ENCODE measurements around the gene ATP2B2. TPM values are rescaled to one million over a fixed set of nuclear protein-coding genes. Genes with fewer than 3 reads are reported as not detected.

ATP2B2 gene
- total and polyA plus RNA-seq, 2 donors from 2014 or later = 0.19 to 0.22 TPM

DNA sequence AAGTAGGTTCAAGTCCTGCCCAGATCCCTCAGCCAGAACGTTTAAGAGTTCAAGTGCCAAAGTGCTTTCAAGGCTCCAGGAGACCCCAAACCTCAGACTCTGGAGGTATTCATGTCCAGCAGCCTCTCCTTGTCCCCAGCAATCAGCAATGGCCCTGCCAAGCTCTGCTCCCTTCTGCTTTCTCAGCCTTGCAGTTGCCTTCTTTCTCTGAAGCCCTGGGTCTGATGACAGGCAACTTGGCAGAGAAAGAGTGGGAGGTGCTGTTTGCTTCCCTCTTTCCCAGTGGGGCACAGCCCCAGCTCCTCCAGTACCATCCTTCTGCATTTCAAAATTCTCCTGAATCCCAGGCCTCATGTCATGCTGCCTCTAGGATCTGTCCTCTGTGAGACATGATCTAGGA, 40.2 kb downstream of the ATP2B2 start:
- no peaks in the 10 kb centered on the region for H3K4me1 ChIP-seq (ENCODE audit: control insufficient read depth in 2 of 3, insufficient read depth in 2 of 3, low read depth in 1 of 3, low read length in 3 of 3)
- no peak for DNase-seq
- intact Hi-C loops (cut with DNase I) = no loop called here
- H3K9me3 ChIP-seq (ENCODE audit: control insufficient read depth in 2 of 3, insufficient read depth in 1 of 3, low read length in 3 of 3) = no peaks in the 10 kb centered on the region
- TF ChIP-seq, protein P1, sequence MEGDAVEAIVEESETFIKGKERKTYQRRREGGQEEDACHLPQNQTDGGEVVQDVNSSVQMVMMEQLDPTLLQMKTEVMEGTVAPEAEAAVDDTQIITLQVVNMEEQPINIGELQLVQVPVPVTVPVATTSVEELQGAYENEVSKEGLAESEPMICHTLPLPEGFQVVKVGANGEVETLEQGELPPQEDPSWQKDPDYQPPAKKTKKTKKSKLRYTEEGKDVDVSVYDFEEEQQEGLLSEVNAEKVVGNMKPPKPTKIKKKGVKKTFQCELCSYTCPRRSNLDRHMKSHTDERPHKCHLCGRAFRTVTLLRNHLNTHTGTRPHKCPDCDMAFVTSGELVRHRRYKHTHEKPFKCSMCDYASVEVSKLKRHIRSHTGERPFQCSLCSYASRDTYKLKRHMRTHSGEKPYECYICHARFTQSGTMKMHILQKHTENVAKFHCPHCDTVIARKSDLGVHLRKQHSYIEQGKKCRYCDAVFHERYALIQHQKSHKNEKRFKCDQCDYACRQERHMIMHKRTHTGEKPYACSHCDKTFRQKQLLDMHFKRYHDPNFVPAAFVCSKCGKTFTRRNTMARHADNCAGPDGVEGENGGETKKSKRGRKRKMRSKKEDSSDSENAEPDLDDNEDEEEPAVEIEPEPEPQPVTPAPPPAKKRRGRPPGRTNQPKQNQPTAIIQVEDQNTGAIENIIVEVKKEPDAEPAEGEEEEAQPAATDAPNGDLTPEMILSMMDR (IDR thresholded peaks at IDR 0.05; ENCODE audit: borderline replicate concordance, extremely low read depth, insufficient read depth) = no peak
- no peaks in the 10 kb centered on the region for H3K36me3 ChIP-seq (ENCODE audit: control insufficient read depth in 2 of 3, insufficient read depth in 3 of 3, low read length in 3 of 3)
- H3K9ac ChIP-seq (ENCODE audit: low read length in 3 of 3) = no peak overlapping the region
- no peak for FAIRE-seq
- H3K27ac ChIP-seq (ENCODE audit: low read depth in 2 of 2, low read length in 2 of 2) = no peak overlapping the region
- H3K4me3 ChIP-seq (ENCODE audit: low read length in 3 of 3) = no peak overlapping the region
- no peaks in the 10 kb centered on the region for H3K27me3 ChIP-seq (ENCODE audit: control insufficient read depth, insufficient read depth, low read length)

DNA sequence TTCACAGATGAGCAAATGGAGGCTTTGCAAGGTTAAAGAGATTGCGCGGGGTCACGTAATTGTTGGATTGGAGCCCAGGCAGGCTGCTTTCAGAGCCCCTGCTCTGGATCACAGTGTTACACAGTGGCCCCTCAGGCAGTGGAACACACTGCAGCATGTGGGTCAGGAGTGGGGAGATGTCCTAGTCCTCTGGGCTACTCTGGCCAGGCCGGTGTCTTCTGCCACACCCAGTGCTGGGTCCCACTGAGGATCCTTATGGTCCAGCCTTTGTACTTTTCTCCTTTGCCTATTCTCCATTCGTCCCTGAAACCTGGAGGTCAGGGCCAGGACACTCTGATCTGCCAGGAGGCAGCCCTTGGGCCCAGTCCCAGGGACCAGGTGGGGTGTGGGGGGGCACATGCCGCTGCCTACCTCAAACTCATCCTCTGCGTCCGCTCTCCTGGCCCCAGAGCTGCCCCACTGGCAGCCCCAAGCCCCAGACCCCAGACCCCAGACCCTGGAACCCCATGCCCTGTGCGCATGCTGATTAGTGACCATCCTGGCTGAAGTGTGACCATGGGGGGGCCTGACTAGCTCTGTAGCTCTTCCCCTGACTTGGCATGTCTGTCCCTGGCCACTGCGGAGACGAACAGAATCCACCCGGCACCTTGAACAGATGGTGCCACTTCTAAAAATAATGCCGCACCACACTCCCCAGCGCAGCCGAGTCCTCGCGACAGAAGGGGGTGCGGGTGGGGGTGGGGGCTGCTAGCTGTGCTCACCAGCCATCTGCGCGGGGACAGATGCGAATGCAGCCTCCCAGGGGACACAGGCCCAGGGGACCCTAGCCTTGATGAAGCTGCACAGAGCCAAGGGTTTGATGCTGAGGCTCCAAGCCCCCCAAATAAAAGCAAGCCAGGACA, 41.6 kb downstream of the ATP2B2 start:
- H3K36me3 ChIP-seq (ENCODE audit: control insufficient read depth in 2 of 3, insufficient read depth in 3 of 3, low read length in 3 of 3) = no peaks in the 10 kb centered on the region
- FAIRE-seq (no peak), DNase-seq (no peak)
- no peak overlapping the region for H3K4me3 ChIP-seq (ENCODE audit: low read length in 3 of 3)
- no peaks in the 10 kb centered on the region for H3K4me1 ChIP-seq (ENCODE audit: control insufficient read depth in 2 of 3, insufficient read depth in 2 of 3, low read depth in 1 of 3, low read length in 3 of 3)
- no peaks in the 10 kb centered on the region for H3K9me3 ChIP-seq (ENCODE audit: control insufficient read depth in 2 of 3, insufficient read depth in 1 of 3, low read length in 3 of 3)
- intact Hi-C loops (cut with DNase I) = no loop called here
- TF ChIP-seq, protein P1 (IDR thresholded peaks at IDR 0.05; ENCODE audit: borderline replicate concordance, extremely low read depth, insufficient read depth) = no peak
- H3K27ac ChIP-seq (ENCODE audit: low read depth in 2 of 2, low read length in 2 of 2) = no peak overlapping the region
- no peaks in the 10 kb centered on the region for H3K27me3 ChIP-seq (ENCODE audit: control insufficient read depth, insufficient read depth, low read length)
- no peak overlapping the region for H3K9ac ChIP-seq (ENCODE audit: low read length in 3 of 3)

DNA sequence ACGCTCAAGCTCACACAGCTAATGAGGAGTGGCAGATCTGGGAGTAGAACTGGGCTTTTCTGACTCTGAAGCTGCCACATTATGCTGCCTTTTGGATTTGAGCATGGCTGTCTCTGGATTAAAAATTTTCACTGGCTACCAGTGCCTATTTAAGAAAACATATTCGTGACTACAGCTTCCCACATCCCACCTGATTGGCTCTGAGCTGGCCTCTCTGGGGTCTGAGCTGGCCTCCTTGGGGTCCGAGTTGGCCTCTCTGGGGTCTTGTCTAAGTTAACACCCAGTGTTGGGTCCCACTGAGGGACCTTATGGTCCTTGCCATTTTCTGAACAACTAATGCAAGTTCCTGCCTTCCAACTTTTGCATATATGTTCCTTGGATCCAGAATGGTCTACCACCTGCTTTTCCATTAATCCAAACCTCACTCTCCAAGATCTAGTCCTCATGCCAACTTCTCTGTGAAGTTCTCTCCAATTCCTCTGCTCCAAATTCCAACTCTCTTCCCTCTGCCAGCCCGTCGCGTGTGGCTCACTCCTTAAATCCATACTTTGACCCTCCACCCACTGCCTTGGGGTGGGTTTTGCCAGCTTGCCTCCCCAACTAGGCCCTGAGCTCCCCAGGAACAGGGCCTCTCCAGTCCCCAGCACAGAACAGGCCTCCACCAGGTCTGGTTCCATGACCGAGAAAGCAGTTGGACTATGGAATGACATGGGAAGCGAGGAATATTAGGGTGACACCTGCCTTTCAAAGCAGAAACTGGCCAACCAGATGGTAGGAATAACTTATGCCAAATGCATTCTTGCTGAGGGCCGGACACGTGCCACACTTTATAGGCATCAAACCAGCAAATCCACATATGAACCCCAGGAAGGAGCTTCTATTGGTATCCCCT, 42.5 kb downstream of the ATP2B2 start:
- no peak overlapping the region for H3K27ac ChIP-seq (ENCODE audit: low read depth in 2 of 2, low read length in 2 of 2)
- H3K4me3 ChIP-seq (ENCODE audit: low read length in 3 of 3) = no peak overlapping the region
- H3K27me3 ChIP-seq (ENCODE audit: control insufficient read depth, insufficient read depth, low read length) = no peaks in the 10 kb centered on the region
- DNase-seq = no peak
- no peaks in the 10 kb centered on the region for H3K36me3 ChIP-seq (ENCODE audit: control insufficient read depth in 2 of 3, insufficient read depth in 3 of 3, low read length in 3 of 3)
- TF ChIP-seq, protein P1 (IDR thresholded peaks at IDR 0.05; ENCODE audit: borderline replicate concordance, extremely low read depth, insufficient read depth) = no peak
- H3K9ac ChIP-seq (ENCODE audit: low read length in 3 of 3) = no peak overlapping the region
- H3K9me3 ChIP-seq (ENCODE audit: control insufficient read depth in 2 of 3, insufficient read depth in 1 of 3, low read length in 3 of 3) = no peaks in the 10 kb centered on the region
- no peak for FAIRE-seq
- intact Hi-C loops (cut with DNase I) = no loop called here
- no peaks in the 10 kb centered on the region for H3K4me1 ChIP-seq (ENCODE audit: control insufficient read depth in 2 of 3, insufficient read depth in 2 of 3, low read depth in 1 of 3, low read length in 3 of 3)

Measured in kidney (tissue), 14 donors.